ENCODE results near the gene ATP6AP1. TPM values are rescaled to one million over a fixed set of nuclear protein-coding genes. Genes with fewer than 3 reads are reported as not detected.
A peak's percentile ranks its signal among the peaks of the same experiment; 100 is the strongest.

ATP6AP1 gene
- total and polyA plus RNA-seq, 2 donors (not counting 1 experiment from before 2014, with no cell fraction given), result 59.8 to 89.7 TPM

- Histone ChIP-seq H3K27ac (ENCODE audit: insufficient read depth, low read length) (peak overlapping the region; percentile 65), H3K4me3 (replicated peaks in 1 of 4; ENCODE audit: control extremely low read depth in 1 of 4, insufficient read depth in 1 of 4, low read depth in 3 of 4, low read length in 4 of 4) (peak overlapping the region in 2 of 4 experiments; percentile 67 to 69)
Measured at GRCh38 chrX:154436374-154436982, 8.0 kb downstream of the ATP6AP1 start.

GRCh38 chrX:154436983-154437752 is 8.7 kb downstream of the ATP6AP1 start, which contains the start of gene GDI1:
GDI1 (plus strand) TSS chrX:154437154; CDS start chrX:154437255, 101 bp downstream.
- Histone ChIP-seq H3K27ac (ENCODE audit: insufficient read depth, low read length) (peak within 1 kb of the TSS; percentile 65), H3K79me2 (ENCODE audit: control insufficient read depth, insufficient read depth, low read length) (peaks cover 41% of the 10 kb centered on the region), H4K20me1 (ENCODE audit: control insufficient read depth, extremely low read depth, insufficient read depth, low read length) (no peaks in the 10 kb centered on the region), H3K9me3 (ENCODE audit: control insufficient read depth, insufficient read depth, low read depth, low read length) (no peaks in the 10 kb centered on the region), H3K36me3 (ENCODE audit: control insufficient read depth, insufficient read depth, low read length) (peaks cover 11% of the 10 kb centered on the region), H3K4me3 (replicated peaks in 1 of 4; ENCODE audit: control extremely low read depth in 1 of 4, insufficient read depth in 1 of 4, low read depth in 3 of 4, low read length in 4 of 4) (peak within 1 kb of the TSS; percentile 55 to 80 (median 68)), H3K9ac (ENCODE audit: insufficient read depth, low read length) (peak within 1 kb of the TSS; percentile 73), H3K27me3 (ENCODE audit: control insufficient read depth, insufficient read depth, low read length) (no peaks in the 10 kb centered on the region), H2AFZ (ENCODE audit: low read length) (no peak within 1 kb of the TSS), H3K4me1 (ENCODE audit: control insufficient read depth, extremely low read depth, insufficient read depth, low read length) (no peaks in the 10 kb centered on the region), H3K4me2 (ENCODE audit: extremely low read depth, insufficient read depth, low read length) (peak within 1 kb of the TSS; percentile 45)
- TF ChIP-seq CTCF (conservative IDR thresholded peaks at IDR 0.05 in 1 of 2, IDR thresholded peaks at IDR 0.05 in 1 of 2; ENCODE audit: low read depth in 1 of 2, low read length in 2 of 2) (no peak), EZH2 (IDR thresholded peaks at IDR 0.05; ENCODE audit: low read length, missing control alignments) (no peak)
- peak in 1 of 2 donors; percentile 55 for DNase-seq (ENCODE audit: low read depth in 2 of 2)

More at GRCh38 chrX:154436374-154436982, 8.0 kb downstream of the ATP6AP1 start:
- DNase-seq (ENCODE audit: low read depth in 2 of 2), result peak; percentile 28 to 31
- H2AFZ ChIP-seq (ENCODE audit: low read length), result no peak overlapping the region
- peak overlapping the region; percentile 73 for H3K9ac ChIP-seq (ENCODE audit: insufficient read depth, low read length)
- no peaks in the 10 kb centered on the region for H3K4me1 ChIP-seq (ENCODE audit: control insufficient read depth, extremely low read depth, insufficient read depth, low read length)
- no peaks in the 10 kb centered on the region for H4K20me1 ChIP-seq (ENCODE audit: control insufficient read depth, extremely low read depth, insufficient read depth, low read length)
- H3K27me3 ChIP-seq (ENCODE audit: control insufficient read depth, insufficient read depth, low read length), result no peaks in the 10 kb centered on the region
- H3K9me3 ChIP-seq (ENCODE audit: control insufficient read depth, insufficient read depth, low read depth, low read length), result no peaks in the 10 kb centered on the region
- H3K36me3 ChIP-seq (ENCODE audit: control insufficient read depth, insufficient read depth, low read length), result peaks cover 7% of the 10 kb centered on the region
- H3K4me2 ChIP-seq (ENCODE audit: extremely low read depth, insufficient read depth, low read length), result peak overlapping the region; percentile 35
- peaks cover 40% of the 10 kb centered on the region for H3K79me2 ChIP-seq (ENCODE audit: control insufficient read depth, insufficient read depth, low read length)
- TF ChIP-seq CTCF (conservative IDR thresholded peaks at IDR 0.05 in 1 of 2, IDR thresholded peaks at IDR 0.05 in 1 of 2; ENCODE audit: low read depth in 1 of 2, low read length in 2 of 2), result no peak
- no peak for TF ChIP-seq EZH2 (IDR thresholded peaks at IDR 0.05; ENCODE audit: low read length, missing control alignments)
